ENCODE measurements around the gene KDM2B. TPM values are rescaled to one million over a fixed set of nuclear protein-coding genes. Genes with fewer than 3 reads are reported as not detected.

Gene KDM2B
- total and polyA plus RNA-seq, 10 of the 15 experiments (the other 5 are each of a cell fraction or from before 2014, with no cell fraction given): 13.6 to 124 (median 40.4) TPM

DNA sequence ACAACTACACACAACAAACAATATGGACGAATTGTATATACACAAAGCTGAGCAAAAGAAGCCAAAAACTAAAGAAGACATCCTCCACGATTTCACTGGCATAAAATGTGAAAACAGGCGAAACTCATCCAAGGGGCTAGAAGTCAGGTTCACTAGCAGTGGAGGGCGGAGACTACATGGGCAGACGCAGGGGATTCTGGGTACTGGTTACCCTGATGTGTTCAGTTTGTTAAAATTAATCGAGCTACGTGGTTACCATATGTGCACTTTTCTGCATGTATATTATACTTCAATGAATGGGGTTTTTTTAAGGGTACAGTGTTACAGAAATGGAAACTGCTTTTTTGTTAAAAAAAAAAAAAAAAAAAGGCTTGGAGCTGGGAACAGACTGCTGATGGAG lies 12.3 kb downstream of the KDM2B start:
- CTCF ChIA-PET: interaction anchor here (0.7 kb wide), 1 partner anchor 16 kb away, joined by 3 read pairs; no protein-coding TSS in a partner anchor
- H3K4me2 ChIP-seq (ENCODE audit: control insufficient read depth, insufficient read depth): no peak overlapping the region
- DNase-seq (ENCODE audit: low read depth, low spot score) (no peak), FAIRE-seq (no peak), ATAC-seq (no peak)
- H3K79me2 ChIP-seq (ENCODE audit: control insufficient read depth, insufficient read depth, low read length): no peaks in the 10 kb centered on the region
- no peak overlapping the region for H3K4me3 ChIP-seq
- H3K4me1 ChIP-seq (ENCODE audit: control insufficient read depth, insufficient read depth, low read length): no peaks in the 10 kb centered on the region
- H3K9me3 ChIP-seq (replicated peaks; ENCODE audit: control insufficient read depth, insufficient read depth, low read length): no peaks in the 10 kb centered on the region
- no peaks in the 10 kb centered on the region for H4K20me1 ChIP-seq (ENCODE audit: control insufficient read depth, insufficient read depth)
- no peak overlapping the region for H3K27ac ChIP-seq (ENCODE audit: control insufficient read depth, insufficient read depth)
- no peak for TF ChIP-seq NFIC (IDR thresholded peaks at IDR 0.05; ENCODE audit: low read depth, low read length)
- no peak for TF ChIP-seq CREB1 (IDR thresholded peaks at IDR 0.05; ENCODE audit: low read depth)
- no peak for TF ChIP-seq MYB (IDR thresholded peaks at IDR 0.05; ENCODE audit: borderline replicate concordance, low read depth, low read length)
- TF ChIP-seq CEBPZ (IDR thresholded peaks at IDR 0.05; ENCODE audit: low read depth, low read length): no peak
- TF ChIP-seq MTA3 (IDR thresholded peaks at IDR 0.05; ENCODE audit: borderline replicate concordance, low read length): no peak
- TF ChIP-seq, protein P1, sequence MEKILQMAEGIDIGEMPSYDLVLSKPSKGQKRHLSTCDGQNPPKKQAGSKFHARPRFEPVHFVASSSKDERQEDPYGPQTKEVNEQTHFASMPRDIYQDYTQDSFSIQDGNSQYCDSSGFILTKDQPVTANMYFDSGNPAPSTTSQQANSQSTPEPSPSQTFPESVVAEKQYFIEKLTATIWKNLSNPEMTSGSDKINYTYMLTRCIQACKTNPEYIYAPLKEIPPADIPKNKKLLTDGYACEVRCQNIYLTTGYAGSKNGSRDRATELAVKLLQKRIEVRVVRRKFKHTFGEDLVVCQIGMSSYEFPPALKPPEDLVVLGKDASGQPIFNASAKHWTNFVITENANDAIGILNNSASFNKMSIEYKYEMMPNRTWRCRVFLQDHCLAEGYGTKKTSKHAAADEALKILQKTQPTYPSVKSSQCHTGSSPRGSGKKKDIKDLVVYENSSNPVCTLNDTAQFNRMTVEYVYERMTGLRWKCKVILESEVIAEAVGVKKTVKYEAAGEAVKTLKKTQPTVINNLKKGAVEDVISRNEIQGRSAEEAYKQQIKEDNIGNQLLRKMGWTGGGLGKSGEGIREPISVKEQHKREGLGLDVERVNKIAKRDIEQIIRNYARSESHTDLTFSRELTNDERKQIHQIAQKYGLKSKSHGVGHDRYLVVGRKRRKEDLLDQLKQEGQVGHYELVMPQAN (conservative IDR thresholded peaks at IDR 0.05): no peak
- no peak for TF ChIP-seq FOXK2 (IDR thresholded peaks at IDR 0.05)
- no peak for TF ChIP-seq PAX8 (IDR thresholded peaks at IDR 0.05)
- no peak for TF ChIP-seq DPF2 (IDR thresholded peaks at IDR 0.05)
- H3K27me3 ChIP-seq (replicated peaks in 1 of 2; ENCODE audit: control insufficient read depth in 2 of 2, insufficient read depth in 2 of 2, low read length in 1 of 2): no peaks in the 10 kb centered on the region
- H3K9ac ChIP-seq (ENCODE audit: control insufficient read depth, insufficient read depth, low read length): no peak overlapping the region
- H3K36me3 ChIP-seq (ENCODE audit: control insufficient read depth in 2 of 2, insufficient read depth in 2 of 2, low read length in 1 of 2): no peaks in the 10 kb centered on the region; a peak in 1 of 4 replicates
- intact Hi-C loops (cut with micrococcal nuclease; ENCODE audit: unreplicated experiment): no loop called here
- no TSS peak for BruUV-seq (replicated peaks)
- no peak overlapping the region for H2AFZ ChIP-seq (ENCODE audit: control insufficient read depth, low read depth, low read length)
- POLR2A ChIA-PET: interaction anchor here (0.5 to 2.5 kb wide), 3 partner anchors 11 to 89 kb away, joined by 3 to 13 read pairs (median 5); no protein-coding TSS in a partner anchor
- RAD21 ChIA-PET (ENCODE audit: unreplicated experiment): interaction anchor here (1.0 to 1.1 kb wide), 2 partner anchors 15 to 58 kb away, joined by 3 read pairs; no protein-coding TSS in a partner anchor
- in situ Hi-C loops (cut with MboI): no loop called here
- SMC1A ChIA-PET (ENCODE audit: uncharacterized antibody, unreplicated experiment): no interaction called here
- 51% methylated on average over 7 of the region's 7 CpGs for WGBS (ENCODE audit: insufficient coverage, insufficient replicate concordance, low lambda C conversion rate, missing lambda C conversion rate)

All from GM12878 (cell line).